Ovary (tissue), 9 donors: ENCODE data around the gene SLC41A1. TPM values are rescaled to one million over a fixed set of nuclear protein-coding genes. Genes with fewer than 3 reads are reported as not detected.

Experiments used
- DNase-seq, 5 donors: peaks; one replicate each; pipeline ENCODE4 v3.0.0-alpha.2; 2019 to 2020
- H3K27ac ChIP-seq, 2 donors: fragments of 200-600 bp; one replicate each; pipeline versions ENCODE4 v1.5.1 to v1.8.0; 2019 to 2022
- H3K27me3 ChIP-seq: fragments of 200-600 bp; one replicate; pipeline ENCODE4 v1.8.0; 2022
- H3K36me3 ChIP-seq: fragments of 200-600 bp; sonication (generic); one replicate; pipeline ENCODE4 v1.5.1; 2019
- H3K4me1 ChIP-seq: one replicate; pipeline ENCODE4 v1.8.1; 2013; ENCODE audit warnings: mild to moderate bottlenecking, moderate library complexity; ENCODE audit not compliant: insufficient read depth
- H3K4me3 ChIP-seq: fragments of 200-600 bp; sonication (generic); one replicate; pipeline ENCODE4 v1.5.1; 2017
- H3K9me3 ChIP-seq, 2 donors: fragments of 200-600 bp in 1 of 2; sonication (generic) in 1 of 2; one replicate each; pipeline versions ENCODE4 v1.5.1 to v1.8.1; 2013 to 2019; ENCODE audit warnings: mild to moderate bottlenecking in 1 of 2, moderate library complexity in 1 of 2
- CTCF ChIP-seq, 3 donors: fragments of 450-650 bp in 2 of 3; fragments of 200-600 bp in 1 of 3; IDR thresholded peaks; one replicate each; pipeline versions ENCODE4 v1.5.1 to v1.8.0; 2016 to 2022; ENCODE audit warnings: antibody characterized with exemption in 3 of 3, mild to moderate bottlenecking in 1 of 3
- EP300 ChIP-seq: sonication (generic); formaldehyde crosslinking; IDR thresholded peaks from one replicate; pipeline ENCODE4 v1.6.1; 2017; ENCODE audit warnings: antibody characterized with exemption
- POLR2A ChIP-seq: fragments of 450-650 bp; IDR thresholded peaks from one replicate; pipeline ENCODE4 v1.6.1; 2017; ENCODE audit warnings: antibody characterized with exemption, mild to moderate bottlenecking, moderate library complexity
- WGBS, 3 donors: extraction: QIAGEN DNeasy Blood & Tissue Kit in 1 of 3; methylation state at CpG; one replicate each; pipeline versions ENCODE4 v1.1.5 to v1.1.7; 2013 to 2017; 5-methylcytosine and 5-hydroxymethylcytosine counted together
- intact Hi-C, 4 donors: fragments of 100-400 bp; cut with DNase I; formaldehyde crosslinking; loops; one replicate each; pipeline versions ENCODE4 v1.11.0 to v1.15.1; 2022 to 2023
- polyA plus RNA-seq, 2 donors: library from polyadenylated mRNA; stranded (reverse); fragments of 200-250 nt in 1 of 2; fragments of 350-450 nt in 1 of 2; fragmentation: Illumina TruSeq in 1 of 2; extraction: RNeasy Lipid Tissue Mini Kit (QIAGEN cat#74804) in 1 of 2; gene quantifications; one replicate each; pipeline ENCODE4 v1.2.3, GENCODE V29; 2013 to 2014
- total RNA-seq, 7 donors: library from RNA; depleted of rRNA in 2 of 7; stranded (reverse); fragments of >200 nt in 2 of 7; fragmentation: NEBNext Ultra II Directional in 3 of 7; extraction: Animal tissue kit (Norgen Biotek cat#: 25700) in 3 of 7; gene quantifications; one replicate each; pipeline versions ENCODE4 v1.1.0 to v1.2.4, GENCODE V29; 2016 to 2023
- donor health status: DM: no; HTN: no; CAD: no; lungs with moderate emphysema.
- donor health status: DM: no; HTN: no; CAD: no.
- donor health status: Bipolar disorder and iron deficiency.
- donor health status: DM: yes; HTN: yes; CAD: no.
- donor health status: DM: no; HTN: no; CAD: no.
- donor health status: DM: yes; HTN: yes; CAD: no.

The SLC41A1 gene
- total and polyA plus RNA-seq, 9 donors, result 12.5 to 75.9 (median 33.5) TPM

- WGBS, 3 donors, result 31 to 57% (median 50%) methylated on average over 5 of the region's 5 CpGs
- intact Hi-C loops, result loop anchor here (2.0 to 10.0 kb wide), 4 partner anchors 123 to 316 kb away; no protein-coding TSS in a partner anchor
- no peaks in the 10 kb centered on the region for H3K9me3 ChIP-seq
- no peak overlapping the region for H3K4me3 ChIP-seq
- no peaks in the 10 kb centered on the region for H3K4me1 ChIP-seq
- H3K27ac ChIP-seq, result no peak overlapping the region
- no peak for TF ChIP-seq EP300
- TF ChIP-seq CTCF (IDR thresholded peaks at IDR 0.05), result peak; percentile 61 to 75 (median 69)
- no peaks in the 10 kb centered on the region for H3K36me3 ChIP-seq
- peak; percentile 67 to 79 (median 74) for DNase-seq
- H3K27me3 ChIP-seq, result no peaks in the 10 kb centered on the region
Measured at GRCh38 chr1:205791568-205792180, 21.3 kb downstream of the SLC41A1 start.

- H3K9me3 ChIP-seq, result no peaks in the 10 kb centered on the region
- H3K27ac ChIP-seq, result no peak overlapping the region
- WGBS, 3 donors, result 59 to 73% (median 61%) methylated on average over 10 of the region's 10 CpGs
- no peak for TF ChIP-seq CTCF (IDR thresholded peaks at IDR 0.05)
- no peak for TF ChIP-seq EP300
- no peak for TF ChIP-seq POLR2A
- no peak overlapping the region for H3K4me3 ChIP-seq
- no peaks in the 10 kb centered on the region for H3K4me1 ChIP-seq
- no peaks in the 10 kb centered on the region for H3K27me3 ChIP-seq
- intact Hi-C loops, result no loop called here
- no peaks in the 10 kb centered on the region for H3K36me3 ChIP-seq
- no peak for DNase-seq
Measured at GRCh38 chr1:205787287-205787916, 25.6 kb downstream of the SLC41A1 start.

GRCh38 chr1:205786601-205787000 is 26.4 kb downstream of the SLC41A1 start:
- H3K27ac ChIP-seq, result no peak overlapping the region
- TF ChIP-seq EP300 (no peak), POLR2A (no peak)
- intact Hi-C loops, result no loop called here
- no peak for DNase-seq
- H3K4me3 ChIP-seq, result no peak overlapping the region
- no peaks in the 10 kb centered on the region for H3K36me3 ChIP-seq
- no peaks in the 10 kb centered on the region for H3K4me1 ChIP-seq
- no peaks in the 10 kb centered on the region for H3K9me3 ChIP-seq
- WGBS, 3 donors, result 50 to 63% (median 53%) methylated on average over 4 of the region's 4 CpGs
- H3K27me3 ChIP-seq, result no peaks in the 10 kb centered on the region

GRCh38 chr1:205785446-205785845 is 27.6 kb downstream of the SLC41A1 start:
- Histone ChIP-seq H3K36me3 (no peaks in the 10 kb centered on the region), H3K27me3 (no peaks in the 10 kb centered on the region), H3K9me3 (no peaks in the 10 kb centered on the region), H3K4me1 (no peaks in the 10 kb centered on the region), H3K27ac (no peak overlapping the region), H3K4me3 (no peak overlapping the region)
- intact Hi-C loops, result no loop called here
- no peak for TF ChIP-seq EP300
- TF ChIP-seq CTCF (IDR thresholded peaks at IDR 0.05), result no peak
- TF ChIP-seq POLR2A, result no peak
- DNase-seq, result no peak
- 93 to 96% (median 95%) methylated on average over 9 of the region's 9 CpGs for WGBS, 3 donors

GRCh38 chr1:205783904-205784303 is 29.1 kb downstream of the SLC41A1 start:
- Histone ChIP-seq H3K4me1 (no peaks in the 10 kb centered on the region), H3K27me3 (no peaks in the 10 kb centered on the region), H3K4me3 (no peak overlapping the region), H3K9me3 (no peaks in the 10 kb centered on the region), H3K36me3 (no peaks in the 10 kb centered on the region), H3K27ac (no peak overlapping the region)
- intact Hi-C loops, result no loop called here
- no peak for DNase-seq
- WGBS, 3 donors, result 54 to 68% (median 66%) methylated on average over 4 of the region's 4 CpGs
- TF ChIP-seq CTCF (IDR thresholded peaks at IDR 0.05), result no peak
- TF ChIP-seq POLR2A, result no peak
- no peak for TF ChIP-seq EP300
